ENCODE data around the gene UNC93A. TPM values are rescaled to one million over a fixed set of nuclear protein-coding genes. Genes with fewer than 3 reads are reported as not detected.

The UNC93A gene
- total and polyA plus RNA-seq, 2 donors (not counting 1 experiment from before 2014, with no cell fraction given) = not detected

GRCh38 chr6:167350275-167350696 lies 59.2 kb downstream of the UNC93A start:
- Histone ChIP-seq H3K36me3 (ENCODE audit: control insufficient read depth, insufficient read depth, low read length) (no peaks in the 10 kb centered on the region), H3K4me1 (ENCODE audit: control insufficient read depth, extremely low read depth, insufficient read depth, low read length) (no peaks in the 10 kb centered on the region), H4K20me1 (ENCODE audit: control insufficient read depth, extremely low read depth, insufficient read depth, low read length) (no peaks in the 10 kb centered on the region), H3K79me2 (ENCODE audit: control insufficient read depth, insufficient read depth, low read length) (no peaks in the 10 kb centered on the region), H3K27me3 (ENCODE audit: control insufficient read depth, insufficient read depth, low read length) (no peaks in the 10 kb centered on the region), H3K4me2 (ENCODE audit: extremely low read depth, insufficient read depth, low read length) (no peak overlapping the region), H3K4me3 (replicated peaks in 1 of 4; ENCODE audit: control extremely low read depth in 1 of 4, insufficient read depth in 1 of 4, low read depth in 3 of 4, low read length in 4 of 4) (no peak overlapping the region), H3K9ac (ENCODE audit: insufficient read depth, low read length) (no peak overlapping the region), H2AFZ (ENCODE audit: low read length) (no peak overlapping the region), H3K27ac (ENCODE audit: insufficient read depth, low read length) (no peak overlapping the region), H3K9me3 (ENCODE audit: control insufficient read depth, insufficient read depth, low read depth, low read length) (no peaks in the 10 kb centered on the region)
- TF ChIP-seq EZH2 (IDR thresholded peaks at IDR 0.05; ENCODE audit: low read length, missing control alignments) (no peak), CTCF (conservative IDR thresholded peaks at IDR 0.05 in 1 of 2, IDR thresholded peaks at IDR 0.05 in 1 of 2; ENCODE audit: low read depth in 1 of 2, low read length in 2 of 2) (no peak)
- no peak for DNase-seq (ENCODE audit: low read depth in 2 of 2)

- Histone ChIP-seq H3K9me3 (ENCODE audit: control insufficient read depth, insufficient read depth, low read depth, low read length) (no peaks in the 10 kb centered on the region), H3K36me3 (ENCODE audit: control insufficient read depth, insufficient read depth, low read length) (no peaks in the 10 kb centered on the region), H3K27me3 (ENCODE audit: control insufficient read depth, insufficient read depth, low read length) (no peaks in the 10 kb centered on the region), H3K27ac (ENCODE audit: insufficient read depth, low read length) (no peak overlapping the region), H3K4me1 (ENCODE audit: control insufficient read depth, extremely low read depth, insufficient read depth, low read length) (no peaks in the 10 kb centered on the region), H4K20me1 (ENCODE audit: control insufficient read depth, extremely low read depth, insufficient read depth, low read length) (no peaks in the 10 kb centered on the region), H3K4me2 (ENCODE audit: extremely low read depth, insufficient read depth, low read length) (peak overlapping the region; percentile 48), H3K79me2 (ENCODE audit: control insufficient read depth, insufficient read depth, low read length) (no peaks in the 10 kb centered on the region), H2AFZ (ENCODE audit: low read length) (no peak overlapping the region), H3K4me3 (replicated peaks in 1 of 4; ENCODE audit: control extremely low read depth in 1 of 4, insufficient read depth in 1 of 4, low read depth in 3 of 4, low read length in 4 of 4) (peak overlapping the region in 2 of 4 experiments; percentile 17 to 39), H3K9ac (ENCODE audit: insufficient read depth, low read length) (no peak overlapping the region)
- peak; percentile 37 to 41 for DNase-seq (ENCODE audit: low read depth in 2 of 2)
- TF ChIP-seq CTCF (conservative IDR thresholded peaks at IDR 0.05 in 1 of 2, IDR thresholded peaks at IDR 0.05 in 1 of 2; ENCODE audit: low read depth in 1 of 2, low read length in 2 of 2) (peak; percentile 20 to 67), EZH2 (IDR thresholded peaks at IDR 0.05; ENCODE audit: low read length, missing control alignments) (no peak)
Observed at GRCh38 chr6:167350731-167351655, 59.9 kb downstream of the UNC93A start.

GRCh38 chr6:167351656-167352345 lies 60.7 kb downstream of the UNC93A start:
- no peak overlapping the region for H3K27ac ChIP-seq (ENCODE audit: insufficient read depth, low read length)
- H3K9ac ChIP-seq (ENCODE audit: insufficient read depth, low read length) = no peak overlapping the region
- no peak for TF ChIP-seq EZH2 (IDR thresholded peaks at IDR 0.05; ENCODE audit: low read length, missing control alignments)
- TF ChIP-seq CTCF (conservative IDR thresholded peaks at IDR 0.05 in 1 of 2, IDR thresholded peaks at IDR 0.05 in 1 of 2; ENCODE audit: low read depth in 1 of 2, low read length in 2 of 2) = no peak
- no peaks in the 10 kb centered on the region for H3K9me3 ChIP-seq (ENCODE audit: control insufficient read depth, insufficient read depth, low read depth, low read length)
- H2AFZ ChIP-seq (ENCODE audit: low read length) = no peak overlapping the region
- H3K4me1 ChIP-seq (ENCODE audit: control insufficient read depth, extremely low read depth, insufficient read depth, low read length) = no peaks in the 10 kb centered on the region
- H4K20me1 ChIP-seq (ENCODE audit: control insufficient read depth, extremely low read depth, insufficient read depth, low read length) = no peaks in the 10 kb centered on the region
- no peaks in the 10 kb centered on the region for H3K36me3 ChIP-seq (ENCODE audit: control insufficient read depth, insufficient read depth, low read length)
- no peaks in the 10 kb centered on the region for H3K79me2 ChIP-seq (ENCODE audit: control insufficient read depth, insufficient read depth, low read length)
- no peak for DNase-seq (ENCODE audit: low read depth in 2 of 2)
- H3K27me3 ChIP-seq (ENCODE audit: control insufficient read depth, insufficient read depth, low read length) = no peaks in the 10 kb centered on the region
- peak overlapping the region in 1 of 4 experiments; percentile 39 for H3K4me3 ChIP-seq (replicated peaks in 1 of 4; ENCODE audit: control extremely low read depth in 1 of 4, insufficient read depth in 1 of 4, low read depth in 3 of 4, low read length in 4 of 4)
- peak overlapping the region; percentile 48 for H3K4me2 ChIP-seq (ENCODE audit: extremely low read depth, insufficient read depth, low read length)

All from fibroblast of lung (primary cell).